ENCODE results near the gene FGD2. TPM values are rescaled to one million over a fixed set of nuclear protein-coding genes. Genes with fewer than 3 reads are reported as not detected.
A peak's percentile ranks its signal among the peaks of the same experiment; 100 is the strongest.

Gene FGD2
- total and polyA plus RNA-seq, 9 of the 15 experiments (the other 6 are each of a cell fraction or from before 2014, with no cell fraction given) = 0.09 TPM; not detected in 8

DNA sequence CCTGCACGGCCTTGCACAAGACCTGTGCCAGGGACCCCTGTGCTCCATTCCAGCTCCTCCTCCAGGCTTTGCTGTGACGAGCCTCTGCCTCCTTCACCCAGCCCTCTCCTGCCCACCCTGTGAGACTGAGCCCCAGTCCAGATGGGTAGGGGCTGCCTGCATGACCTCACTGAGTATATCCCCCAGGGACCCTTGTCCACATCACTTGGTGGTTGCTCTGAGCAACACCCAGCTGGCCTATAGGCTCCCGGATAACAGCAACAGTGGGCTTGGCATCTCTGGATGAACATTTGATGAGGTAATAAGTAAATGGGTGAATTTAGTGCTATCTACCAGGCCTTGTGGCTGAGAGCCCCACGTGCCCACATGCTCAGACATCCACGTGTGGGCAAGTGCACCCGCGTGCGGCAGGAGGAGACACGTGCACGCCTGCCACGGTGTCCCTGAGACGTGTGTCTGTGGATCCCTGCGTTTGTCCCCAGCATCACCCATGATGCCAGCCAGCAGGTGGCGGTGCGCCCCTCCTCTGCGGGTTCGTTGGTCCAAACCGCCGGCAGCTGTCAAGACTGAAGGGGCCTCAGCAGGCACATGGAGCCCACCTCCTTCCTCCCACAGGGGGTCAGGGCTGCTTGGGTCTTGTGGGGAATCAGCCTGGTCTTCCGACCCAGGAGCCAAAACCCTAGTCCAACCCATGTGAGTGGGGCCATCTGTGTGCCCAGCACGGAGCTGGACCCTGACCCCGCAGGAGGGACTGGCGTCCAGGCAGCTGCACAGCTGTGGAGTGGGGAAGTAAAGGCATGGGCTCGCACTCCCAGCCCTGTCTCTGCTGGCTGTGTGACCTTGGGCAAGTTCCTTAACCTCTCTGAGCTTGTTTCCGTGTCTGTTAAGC is 45.9 kb downstream of the FGD2 start (continued):
- no peak for TF ChIP-seq HIVEP1 (CRISPR knock-in tag; IDR thresholded peaks at IDR 0.05)
- no peak for TF ChIP-seq SETDB1 (IDR thresholded peaks at IDR 0.05; ENCODE audit: low read length)
- TF ChIP-seq RFX5 (IDR thresholded peaks at IDR 0.05; ENCODE audit: low read depth, low read length) = no peak
- TF ChIP-seq CTBP1 (IDR thresholded peaks at IDR 0.05; ENCODE audit: borderline replicate concordance) = peak; percentile 91
- no peak for TF ChIP-seq ZNF175 (CRISPR knock-in tag; IDR thresholded peaks at IDR 0.05; ENCODE audit: low read depth)
- TF ChIP-seq, protein P1, sequence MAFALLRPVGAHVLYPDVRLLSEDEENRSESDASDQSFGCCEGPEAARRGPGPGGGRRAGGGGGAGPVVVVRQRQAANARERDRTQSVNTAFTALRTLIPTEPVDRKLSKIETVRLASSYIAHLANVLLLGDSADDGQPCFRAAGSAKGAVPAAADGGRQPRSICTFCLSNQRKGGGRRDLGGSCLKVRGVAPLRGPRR (CRISPR knock-in tag; IDR thresholded peaks at IDR 0.05) = no peak
- peak; percentile 35; the same call in 1 of the 2 replicates for TF ChIP-seq EP300 (IDR thresholded peaks at IDR 0.05; ENCODE audit: low read length)
- no peak for TF ChIP-seq TAL1 (IDR thresholded peaks at IDR 0.05)
- TF ChIP-seq, protein P2, sequence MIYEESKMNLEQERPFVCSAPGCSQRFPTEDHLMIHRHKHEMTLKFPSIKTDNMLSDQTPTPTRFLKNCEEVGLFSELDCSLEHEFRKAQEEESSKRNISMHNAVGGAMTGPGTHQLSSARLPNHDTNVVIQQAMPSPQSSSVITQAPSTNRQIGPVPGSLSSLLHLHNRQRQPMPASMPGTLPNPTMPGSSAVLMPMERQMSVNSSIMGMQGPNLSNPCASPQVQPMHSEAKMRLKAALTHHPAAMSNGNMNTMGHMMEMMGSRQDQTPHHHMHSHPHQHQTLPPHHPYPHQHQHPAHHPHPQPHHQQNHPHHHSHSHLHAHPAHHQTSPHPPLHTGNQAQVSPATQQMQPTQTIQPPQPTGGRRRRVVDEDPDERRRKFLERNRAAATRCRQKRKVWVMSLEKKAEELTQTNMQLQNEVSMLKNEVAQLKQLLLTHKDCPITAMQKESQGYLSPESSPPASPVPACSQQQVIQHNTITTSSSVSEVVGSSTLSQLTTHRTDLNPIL (CRISPR knock-in tag; IDR thresholded peaks at IDR 0.05) = no peak
- TF ChIP-seq ZNF324 (CRISPR knock-in tag; IDR thresholded peaks at IDR 0.05) = 0 out of 2 replicates have a peak, but pooled peaks have one; percentile 38
- TF ChIP-seq MXI1 (IDR thresholded peaks at IDR 0.05; ENCODE audit: low read depth, low read length) = peak; percentile 51; the same call in 1 of the 2 replicates
- no peak for TF ChIP-seq KDM2B (CRISPR knock-in tag; IDR thresholded peaks at IDR 0.05)
- peak; percentile 22; the same call in 1 of the 2 replicates for TF ChIP-seq ZNF134 (CRISPR knock-in tag; conservative IDR thresholded peaks at IDR 0.05)
- no peak for TF ChIP-seq ZSCAN32 (CRISPR knock-in tag; IDR thresholded peaks at IDR 0.05)
- TF ChIP-seq MAFF (IDR thresholded peaks at IDR 0.05; ENCODE audit: low read length) = no peak
- no peak for TF ChIP-seq GTF2A2 (tag; IDR thresholded peaks at IDR 0.05)
- TF ChIP-seq HMGN3 (IDR thresholded peaks at IDR 0.05; ENCODE audit: borderline replicate concordance, extremely low read depth, insufficient read length, low read depth, low read length) = peak; percentile 73
- TF ChIP-seq CBX2 (IDR thresholded peaks at IDR 0.05; ENCODE audit: insufficient read depth, low read length, poor library complexity, severe bottlenecking) = no peak
- TF ChIP-seq ZBTB8A (IDR thresholded peaks at IDR 0.05; ENCODE audit: partially characterized antibody) = no peak
- TF ChIP-seq, protein P3, sequence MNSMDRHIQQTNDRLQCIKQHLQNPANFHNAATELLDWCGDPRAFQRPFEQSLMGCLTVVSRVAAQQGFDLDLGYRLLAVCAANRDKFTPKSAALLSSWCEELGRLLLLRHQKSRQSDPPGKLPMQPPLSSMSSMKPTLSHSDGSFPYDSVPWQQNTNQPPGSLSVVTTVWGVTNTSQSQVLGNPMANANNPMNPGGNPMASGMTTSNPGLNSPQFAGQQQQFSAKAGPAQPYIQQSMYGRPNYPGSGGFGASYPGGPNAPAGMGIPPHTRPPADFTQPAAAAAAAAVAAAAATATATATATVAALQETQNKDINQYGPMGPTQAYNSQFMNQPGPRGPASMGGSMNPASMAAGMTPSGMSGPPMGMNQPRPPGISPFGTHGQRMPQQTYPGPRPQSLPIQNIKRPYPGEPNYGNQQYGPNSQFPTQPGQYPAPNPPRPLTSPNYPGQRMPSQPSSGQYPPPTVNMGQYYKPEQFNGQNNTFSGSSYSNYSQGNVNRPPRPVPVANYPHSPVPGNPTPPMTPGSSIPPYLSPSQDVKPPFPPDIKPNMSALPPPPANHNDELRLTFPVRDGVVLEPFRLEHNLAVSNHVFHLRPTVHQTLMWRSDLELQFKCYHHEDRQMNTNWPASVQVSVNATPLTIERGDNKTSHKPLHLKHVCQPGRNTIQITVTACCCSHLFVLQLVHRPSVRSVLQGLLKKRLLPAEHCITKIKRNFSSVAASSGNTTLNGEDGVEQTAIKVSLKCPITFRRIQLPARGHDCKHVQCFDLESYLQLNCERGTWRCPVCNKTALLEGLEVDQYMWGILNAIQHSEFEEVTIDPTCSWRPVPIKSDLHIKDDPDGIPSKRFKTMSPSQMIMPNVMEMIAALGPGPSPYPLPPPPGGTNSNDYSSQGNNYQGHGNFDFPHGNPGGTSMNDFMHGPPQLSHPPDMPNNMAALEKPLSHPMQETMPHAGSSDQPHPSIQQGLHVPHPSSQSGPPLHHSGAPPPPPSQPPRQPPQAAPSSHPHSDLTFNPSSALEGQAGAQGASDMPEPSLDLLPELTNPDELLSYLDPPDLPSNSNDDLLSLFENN (IDR thresholded peaks at IDR 0.05; ENCODE audit: low read depth in 2 of 2, low read length in 2 of 2) = no peak
- TF ChIP-seq SIX5 (IDR thresholded peaks at IDR 0.05; ENCODE audit: borderline replicate concordance in 1 of 2, insufficient read depth in 1 of 2, low read depth in 1 of 2, low read length in 2 of 2) = no peak
- no peak for TF ChIP-seq ZNF644 (tag; IDR thresholded peaks at IDR 0.05; ENCODE audit: low read depth)
- no peak for TF ChIP-seq POU5F1 (IDR thresholded peaks at IDR 0.05; ENCODE audit: borderline replicate concordance, low read depth, low read length, partially characterized antibody)
